ENCODE measurements around the gene ADAMTS2.

- no peak for TF ChIP-seq YY1 (IDR thresholded peaks at IDR 0.05; ENCODE audit: extremely low read depth, insufficient replicate concordance, low read depth, low read length)
- no peak for TF ChIP-seq CTCF (IDR thresholded peaks at IDR 0.05 in 2 of 3, conservative IDR thresholded peaks at IDR 0.05 in 1 of 3; ENCODE audit: borderline replicate concordance in 1 of 3, insufficient read depth in 1 of 3, low read depth in 2 of 3, low read length in 2 of 3)
- no peak for TF ChIP-seq ZFX (IDR thresholded peaks at IDR 0.05)
- no peak for TF ChIP-seq SIN3A (IDR thresholded peaks at IDR 0.05; ENCODE audit: low read depth)
- TF ChIP-seq EZH2phosphoT487 (IDR thresholded peaks at IDR 0.05; ENCODE audit: borderline replicate concordance), result no peak
- TF ChIP-seq POLR2A (IDR thresholded peaks at IDR 0.05; ENCODE audit: borderline replicate concordance, extremely low read depth, insufficient read depth, insufficient read length), result no peak
- TF ChIP-seq ELF1 (IDR thresholded peaks at IDR 0.05; ENCODE audit: borderline replicate concordance, low read depth), result no peak
- TF ChIP-seq SP1 (IDR thresholded peaks at IDR 0.05; ENCODE audit: low read depth), result no peak
- no peak for TF ChIP-seq EZH2 (IDR thresholded peaks at IDR 0.05)
- no peak for TF ChIP-seq CBX3 (IDR thresholded peaks at IDR 0.05; ENCODE audit: low read depth)
- no peak for TF ChIP-seq MAX (IDR thresholded peaks at IDR 0.05)
Measured at GRCh38 chr5:179218943-179219330, 126.3 kb downstream of the ADAMTS2 start.

Data from HCT116 (cell line).